Measurements from ENCODE around the gene MUS81. TPM values are rescaled to one million over a fixed set of nuclear protein-coding genes. Genes with fewer than 3 reads are reported as not detected.

MUS81 gene
- total RNA-seq, 1 donor from 2014 or later: 58.4 TPM

GRCh38 chr11:65872586-65873317 lies 12.5 kb downstream of the MUS81 start, which contains the start of gene EFEMP2:
Gene EFEMP2 (minus strand): TSS chr11:65872800. CDS start chr11:65872354, 446 bp downstream.
- FAIRE-seq: no peak
- Histone ChIP-seq H3K4me3 (ENCODE audit: low read depth, low read length) (peak within 1 kb of the TSS; percentile 65), H3K36me3 (ENCODE audit: control insufficient read depth, insufficient read depth, low read length) (no peaks in the 10 kb centered on the region), H3K27me3 (ENCODE audit: control insufficient read depth, insufficient read depth, low read length) (no peaks in the 10 kb centered on the region)
- no peak for TF ChIP-seq CTCF (IDR thresholded peaks at IDR 0.05; ENCODE audit: insufficient read depth, low read length, severe bottlenecking)
- DNase-seq (ENCODE audit: low read depth): no peak

GRCh38 chr11:65873318-65874156 lies 13.3 kb downstream of the MUS81 start:
- Histone ChIP-seq H3K36me3 (ENCODE audit: control insufficient read depth, insufficient read depth, low read length) (no peaks in the 10 kb centered on the region), H3K4me3 (ENCODE audit: low read depth, low read length) (peak overlapping the region; percentile 65), H3K27me3 (ENCODE audit: control insufficient read depth, insufficient read depth, low read length) (no peaks in the 10 kb centered on the region)
- DNase-seq (ENCODE audit: low read depth): peak; percentile 78
- FAIRE-seq: no peak
- no peak for TF ChIP-seq CTCF (IDR thresholded peaks at IDR 0.05; ENCODE audit: insufficient read depth, low read length, severe bottlenecking)

- no peak within 1 kb of the TSS for H3K4me3 ChIP-seq (ENCODE audit: low read depth, low read length)
- FAIRE-seq (no peak), DNase-seq (ENCODE audit: low read depth) (no peak)
- H3K36me3 ChIP-seq (ENCODE audit: control insufficient read depth, insufficient read depth, low read length): peaks cover 16% of the 10 kb centered on the region
- no peaks in the 10 kb centered on the region for H3K27me3 ChIP-seq (ENCODE audit: control insufficient read depth, insufficient read depth, low read length)
- TF ChIP-seq CTCF (IDR thresholded peaks at IDR 0.05; ENCODE audit: insufficient read depth, low read length, severe bottlenecking): no peak
Observed at GRCh38 chr11:65879617-65880016, 19.4 kb downstream of the MUS81 start, which contains the start of gene CTSW. Gene CTSW (plus strand): TSS chr11:65879837. CDS start chr11:65879855, 18 bp downstream.

- Histone ChIP-seq H3K27me3 (ENCODE audit: control insufficient read depth, insufficient read depth, low read length) (no peaks in the 10 kb centered on the region), H3K4me3 (ENCODE audit: low read depth, low read length) (no peak overlapping the region), H3K36me3 (ENCODE audit: control insufficient read depth, insufficient read depth, low read length) (peaks cover 19% of the 10 kb centered on the region)
- FAIRE-seq (no peak), DNase-seq (ENCODE audit: low read depth) (no peak)
- no peak for TF ChIP-seq CTCF (IDR thresholded peaks at IDR 0.05; ENCODE audit: insufficient read depth, low read length, severe bottlenecking)
Observed at GRCh38 chr11:65880027-65880426, 19.8 kb downstream of the MUS81 start.

GRCh38 chr11:65880844-65881421 lies 20.7 kb downstream of the MUS81 start:
- peaks cover 21% of the 10 kb centered on the region for H3K36me3 ChIP-seq (ENCODE audit: control insufficient read depth, insufficient read depth, low read length)
- no peaks in the 10 kb centered on the region for H3K27me3 ChIP-seq (ENCODE audit: control insufficient read depth, insufficient read depth, low read length)
- no peak for DNase-seq (ENCODE audit: low read depth)
- TF ChIP-seq CTCF (IDR thresholded peaks at IDR 0.05; ENCODE audit: insufficient read depth, low read length, severe bottlenecking): no peak
- no peak for FAIRE-seq
- no peak overlapping the region for H3K4me3 ChIP-seq (ENCODE audit: low read depth, low read length)

All from bronchial epithelial cell (primary cell).